Effector memory CD4-positive, alpha-beta T cell (primary cell): Measurements from ENCODE around the gene MYO7A.

ENCODE experiments used
- DNase-seq, 3 donors: peaks; one replicate each; pipeline ENCODE4 v3.0.0-alpha.2; 2020
- H3K27ac ChIP-seq: 2 replicates; pipeline ENCODE4 v1.7.0; 2013; ENCODE audit warnings: mild to moderate bottlenecking, low read length, moderate library complexity; ENCODE audit not compliant: insufficient read depth, poor library complexity, severe bottlenecking
- H3K27me3 ChIP-seq: replicated peaks from 2 replicates; pipeline ENCODE4 v1.7.0; 2013; ENCODE audit warnings: mild to moderate bottlenecking, low read length; ENCODE audit not compliant: insufficient read depth, control insufficient read depth, poor library complexity, severe bottlenecking
- H3K36me3 ChIP-seq: 2 replicates; pipeline ENCODE4 v1.7.0; 2013; ENCODE audit warnings: mild to moderate bottlenecking, low read length, moderate library complexity; ENCODE audit not compliant: control insufficient read depth, insufficient read depth
- H3K4me1 ChIP-seq: 2 replicates; pipeline ENCODE4 v1.7.0; 2013; ENCODE audit warnings: low read length, mild to moderate bottlenecking; ENCODE audit not compliant: control insufficient read depth, insufficient read depth, poor library complexity, severe bottlenecking
- H3K4me3 ChIP-seq: 2 replicates; pipeline ENCODE4 v1.7.0; 2013; ENCODE audit warnings: low read length, low read depth, mild to moderate bottlenecking; ENCODE audit not compliant: insufficient read depth, poor library complexity, severe bottlenecking
- H3K9me3 ChIP-seq: 2 replicates; pipeline ENCODE4 v1.7.0; 2013; ENCODE audit warnings: mild to moderate bottlenecking, low read length, moderate library complexity; ENCODE audit not compliant: control insufficient read depth

MYO7A gene

DNA sequence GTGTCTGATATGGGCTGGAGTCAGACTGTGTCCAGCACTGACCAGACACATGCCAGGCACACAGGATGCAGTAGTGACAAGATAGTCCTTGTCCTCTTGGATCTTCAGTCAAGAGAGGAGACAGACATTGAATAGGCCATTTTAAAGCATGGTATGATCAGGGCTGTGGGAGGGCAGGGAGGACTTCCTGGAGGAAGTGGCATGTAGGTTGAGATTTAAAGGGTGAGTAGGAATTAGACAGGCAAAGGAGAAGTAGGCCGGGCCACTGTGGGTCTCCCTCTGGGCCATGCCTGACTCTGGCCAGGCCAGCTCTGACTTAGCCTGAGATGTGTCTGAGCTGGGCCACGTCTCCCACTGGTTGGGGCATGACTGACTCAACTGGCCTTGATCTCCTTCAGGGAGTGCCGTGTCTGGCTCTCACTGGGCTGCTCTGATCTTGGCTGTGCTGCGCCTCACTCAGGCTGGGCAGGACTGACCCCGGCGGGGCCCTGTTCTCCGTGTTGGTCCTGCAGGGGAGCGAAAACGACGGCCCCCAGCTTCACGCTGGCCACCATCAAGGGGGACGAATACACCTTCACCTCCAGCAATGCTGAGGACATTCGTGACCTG, 71.2 kb downstream of the MYO7A start:
- no peaks in the 10 kb centered on the region for H3K27me3 ChIP-seq
- H3K4me1 ChIP-seq, result no peaks in the 10 kb centered on the region
- no peak overlapping the region for H3K4me3 ChIP-seq
- no peaks in the 10 kb centered on the region for H3K9me3 ChIP-seq
- H3K27ac ChIP-seq, result no peak overlapping the region
- DNase-seq, result no peak
- no peaks in the 10 kb centered on the region for H3K36me3 ChIP-seq

- Histone ChIP-seq H3K27ac (no peak overlapping the region), H3K4me3 (no peak overlapping the region), H3K36me3 (no peaks in the 10 kb centered on the region), H3K27me3 (no peaks in the 10 kb centered on the region), H3K9me3 (no peaks in the 10 kb centered on the region), H3K4me1 (no peaks in the 10 kb centered on the region)
- DNase-seq, result no peak
Observed at GRCh38 chr11:77200351-77201268, 72.6 kb downstream of the MYO7A start.

- DNase-seq, result no peak
- H3K4me1 ChIP-seq, result no peaks in the 10 kb centered on the region
- H3K36me3 ChIP-seq, result no peaks in the 10 kb centered on the region
Observed at GRCh38 chr11:77201370-77201769, 73.3 kb downstream of the MYO7A start.

GRCh38 chr11:77201991-77202841, 74.2 kb downstream of the MYO7A start:
- Histone ChIP-seq H3K27me3 (no peaks in the 10 kb centered on the region), H3K36me3 (no peaks in the 10 kb centered on the region), H3K9me3 (no peaks in the 10 kb centered on the region), H3K4me3 (no peak overlapping the region), H3K4me1 (no peaks in the 10 kb centered on the region), H3K27ac (no peak overlapping the region)
- no peak for DNase-seq

More at GRCh38 chr11:77201370-77201769, 73.3 kb downstream of the MYO7A start:
- Histone ChIP-seq H3K4me3 (no peak overlapping the region), H3K27ac (no peak overlapping the region), H3K9me3 (no peaks in the 10 kb centered on the region), H3K27me3 (no peaks in the 10 kb centered on the region)

GRCh38 chr11:77202941-77203900, 75.2 kb downstream of the MYO7A start:
- H3K9me3 ChIP-seq, result no peaks in the 10 kb centered on the region
- no peaks in the 10 kb centered on the region for H3K4me1 ChIP-seq
- no peak overlapping the region for H3K4me3 ChIP-seq
- no peaks in the 10 kb centered on the region for H3K27me3 ChIP-seq
- no peak for DNase-seq
- H3K27ac ChIP-seq, result no peak overlapping the region
- no peaks in the 10 kb centered on the region for H3K36me3 ChIP-seq

DNA sequence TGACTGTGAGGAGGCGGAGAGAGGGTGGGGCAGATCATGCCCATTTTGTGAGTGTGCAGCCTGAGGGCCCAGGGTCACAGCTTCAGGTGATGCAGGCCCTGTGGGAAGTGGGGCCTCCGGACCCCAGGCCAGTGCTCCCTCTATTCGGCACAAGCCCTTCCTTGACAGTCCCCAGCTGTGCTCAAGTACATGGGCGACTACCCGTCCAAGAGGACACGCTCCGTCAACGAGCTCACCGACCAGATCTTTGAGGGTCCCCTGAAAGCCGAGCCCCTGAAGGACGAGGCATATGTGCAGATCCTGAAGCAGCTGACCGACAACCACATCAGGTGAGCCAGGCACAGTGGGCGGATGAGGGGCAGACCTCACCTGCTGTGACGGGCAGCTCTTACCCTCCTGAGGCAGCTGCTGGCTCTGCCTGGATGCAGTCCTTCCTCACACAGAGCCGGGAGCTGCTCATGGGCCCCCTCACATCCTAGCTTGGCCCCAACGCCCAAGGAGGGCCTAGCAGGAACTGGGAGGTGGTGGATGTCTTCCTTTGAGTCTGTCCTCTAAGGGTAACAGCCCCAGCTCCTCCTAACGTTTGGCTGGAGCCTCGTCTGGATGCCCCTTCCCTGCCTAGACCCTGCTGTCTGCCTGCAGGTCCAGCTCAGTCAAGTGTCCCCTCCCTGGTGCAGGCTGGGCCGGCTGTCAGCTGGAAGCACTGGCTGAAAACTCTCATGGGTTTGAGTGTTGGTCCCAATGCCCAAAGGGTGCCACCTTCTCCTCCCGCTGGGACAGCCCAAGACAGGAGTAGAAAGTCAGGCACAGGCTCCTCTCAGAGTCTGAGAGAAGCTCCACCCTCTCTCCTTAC, 76.1 kb downstream of the MYO7A start:
- Histone ChIP-seq H3K4me1 (no peaks in the 10 kb centered on the region), H3K27me3 (no peaks in the 10 kb centered on the region), H3K4me3 (no peak overlapping the region), H3K9me3 (no peaks in the 10 kb centered on the region), H3K36me3 (no peaks in the 10 kb centered on the region), H3K27ac (no peak overlapping the region)
- DNase-seq, result no peak

DNA sequence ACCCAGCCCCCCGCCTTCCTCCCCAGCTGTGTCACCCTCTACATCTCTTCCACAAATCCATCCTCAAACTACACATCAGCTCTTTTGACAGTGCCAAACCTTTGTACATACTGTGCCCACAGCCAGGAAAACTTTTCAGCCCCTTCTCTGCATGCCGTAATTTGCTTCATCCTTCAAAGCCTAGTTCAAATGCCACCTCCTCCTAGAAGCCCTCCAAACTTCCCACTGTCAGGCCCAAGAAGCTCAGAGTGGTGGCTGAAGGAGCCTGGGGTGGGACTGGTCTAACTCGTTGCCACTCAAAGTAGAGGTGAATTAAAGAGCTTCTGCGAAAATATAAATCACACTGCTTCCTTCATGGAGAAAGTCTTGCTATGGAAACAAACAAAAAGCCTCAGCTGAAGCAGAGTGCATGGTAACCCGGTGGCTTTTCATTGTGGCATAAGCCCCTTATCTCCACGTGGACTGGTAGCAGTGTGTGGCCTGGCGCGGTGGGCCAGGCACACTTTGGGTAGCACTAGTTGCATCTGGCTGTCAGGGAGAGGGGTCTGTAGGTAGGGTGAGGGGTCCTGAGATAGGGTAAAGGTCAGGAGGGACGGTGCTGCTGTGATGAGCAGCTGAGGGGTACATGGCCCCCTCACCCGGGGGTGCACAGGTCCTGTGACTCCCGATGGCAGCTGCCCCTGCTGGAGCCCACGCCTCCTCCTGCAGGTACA, 76.9 kb downstream of the MYO7A start:
- Histone ChIP-seq H3K4me3 (no peak overlapping the region), H3K4me1 (no peaks in the 10 kb centered on the region), H3K9me3 (no peaks in the 10 kb centered on the region), H3K36me3 (no peaks in the 10 kb centered on the region), H3K27me3 (no peaks in the 10 kb centered on the region), H3K27ac (no peak overlapping the region)
- DNase-seq, result no peak

DNA sequence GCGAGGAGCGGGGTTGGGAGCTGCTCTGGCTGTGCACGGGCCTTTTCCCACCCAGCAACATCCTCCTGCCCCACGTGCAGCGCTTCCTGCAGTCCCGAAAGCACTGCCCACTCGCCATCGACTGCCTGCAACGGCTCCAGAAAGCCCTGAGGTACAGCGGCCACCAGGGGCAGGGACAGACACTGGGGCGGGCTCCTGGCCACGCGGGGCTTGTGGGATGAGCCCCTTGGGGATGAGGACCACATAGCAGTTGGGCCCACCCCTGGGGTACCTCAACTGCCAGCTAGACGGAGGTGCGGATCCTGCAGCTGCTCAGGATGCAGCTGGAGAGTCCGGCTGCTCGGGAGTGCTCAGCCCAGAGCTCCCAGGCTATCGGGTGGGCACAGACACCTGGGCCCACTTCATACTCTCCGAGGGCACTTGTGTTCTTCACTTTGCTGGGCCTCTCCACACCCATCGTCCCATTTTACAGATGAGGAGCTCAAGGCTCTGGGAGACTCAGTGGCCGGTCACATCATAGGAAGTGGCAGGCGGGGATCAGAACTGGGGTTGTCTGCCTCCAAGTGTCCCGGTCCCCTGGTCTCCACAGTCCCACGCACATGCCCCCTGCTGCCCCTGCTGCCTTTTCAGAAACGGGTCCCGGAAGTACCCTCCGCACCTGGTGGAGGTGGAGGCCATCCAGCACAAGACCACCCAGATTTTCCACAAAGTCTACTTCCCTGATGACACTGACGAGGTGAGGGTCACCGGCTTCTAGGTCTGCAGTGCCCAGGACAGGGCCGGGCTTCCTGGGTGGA, 77.6 kb downstream of the MYO7A start:
- Histone ChIP-seq H3K27me3 (no peaks in the 10 kb centered on the region), H3K4me3 (no peak overlapping the region), H3K36me3 (no peaks in the 10 kb centered on the region), H3K27ac (no peak overlapping the region), H3K9me3 (no peaks in the 10 kb centered on the region), H3K4me1 (no peaks in the 10 kb centered on the region)
- DNase-seq, result no peak
